Panc1 (cell line): ENCODE data around the gene CHTF8. TPM values are rescaled to one million over a fixed set of nuclear protein-coding genes. Genes with fewer than 3 reads are reported as not detected.

Source experiments
- ATAC-seq: fragments of 200-7000 bp; cut with Tn5 transposase; 2 replicates; pipeline ENCODE4 v1.9.1; 2020; ENCODE audit warnings: mild to moderate bottlenecking, moderate library complexity
- BruUV-seq: library from RNA; stranded (reverse); fragments of 400-500 nt; replicated peaks from 2 replicates; lab custom pipeline; 2021; lab: Mats Ljungman, UMichigan
- CTCF ChIA-PET: fragments of 300-600 bp; sonication (Branson Sonifier 250); formaldehyde crosslinking; loops from one replicate; lab custom pipeline; 2022; ENCODE audit warnings: antibody characterized with exemption; lab: Charles Lee
- POLR2A ChIA-PET: fragments of 300-600 bp; sonication (Branson Sonifier 250); formaldehyde crosslinking; loops from one replicate; lab custom pipeline; 2022; ENCODE audit warnings: antibody characterized with exemption; lab: Charles Lee
- DNase-seq: peaks from one replicate; pipeline ENCODE4 v3.0.0-alpha.2; 2010; ENCODE audit warnings: low read depth, low spot score
- H3K27ac ChIP-seq: 2 replicates; pipeline ENCODE4 v1.5.1; 2011; ENCODE audit warnings: mild to moderate bottlenecking, low read length, inconsistent platforms
- H3K27me3 ChIP-seq: fragments of 200-500 bp; sonication (Bioruptor generic); 2 replicates; pipeline ENCODE4 v1.6.0; 2014; ENCODE audit warnings: low read length, inconsistent platforms; ENCODE audit not compliant: control insufficient read depth, insufficient read depth
- H3K36me3 ChIP-seq: fragments of 200-500 bp; sonication (Bioruptor generic); 2 replicates; pipeline ENCODE4 v1.5.1; 2014; ENCODE audit warnings: inconsistent platforms, mild to moderate bottlenecking, low read length, moderate library complexity; ENCODE audit not compliant: control insufficient read depth, insufficient read depth
- H3K4me1 ChIP-seq: 2 replicates; pipeline ENCODE4 v1.5.1; 2011; ENCODE audit warnings: inconsistent platforms, mild to moderate bottlenecking, low read length, moderate library complexity; ENCODE audit not compliant: control insufficient read depth, insufficient read depth
- H3K4me3 ChIP-seq, 2 experiments: 2 replicates each; pipeline ENCODE4 v1.5.1; 2011 to 2012; ENCODE audit warnings: low read depth in 2 of 2, low read length in 2 of 2, mild to moderate bottlenecking in 2 of 2, inconsistent platforms in 1 of 2, moderate library complexity in 1 of 2
- H3K9me3 ChIP-seq: fragments of 200-500 bp; sonication (Bioruptor generic); 2 replicates; pipeline ENCODE4 v1.5.1; 2014; ENCODE audit warnings: low read depth, mild to moderate bottlenecking, inconsistent platforms, low read length, moderate library complexity; ENCODE audit not compliant: control insufficient read depth, insufficient read depth
- CTCF ChIP-seq: fragments of 450-650 bp; IDR thresholded peaks from 2 replicates; pipeline ENCODE4 v1.5.1; 2017; ENCODE audit warnings: mild to moderate bottlenecking
- POLR2AphosphoS5 ChIP-seq: IDR thresholded peaks from 2 replicates; pipeline ENCODE4 v1.6.1; 2012; ENCODE audit warnings: mild to moderate bottlenecking, low read depth, low read length, moderate library complexity
- REST ChIP-seq, 2 experiments: IDR thresholded peaks; 2 replicates each; pipeline ENCODE4 v1.6.1; 2011 to 2012; ENCODE audit warnings: low read depth in 2 of 2, control low read depth in 1 of 2, low read length in 1 of 2, mild to moderate bottlenecking in 1 of 2, moderate library complexity in 1 of 2; ENCODE audit not compliant: insufficient read depth in 1 of 2
- SIN3A ChIP-seq: IDR thresholded peaks from 2 replicates; pipeline ENCODE4 v1.6.1; 2012; ENCODE audit warnings: low read depth, mild to moderate bottlenecking, low read length, moderate library complexity, borderline replicate concordance; ENCODE audit not compliant: insufficient read depth
- TCF7L2 ChIP-seq: IDR thresholded peaks from 2 replicates; pipeline ENCODE4 v1.6.1; 2011; ENCODE audit warnings: mild to moderate bottlenecking, low read depth, low read length, inconsistent platforms
- in situ Hi-C: cut with HindIII; loops from 2 replicates; pipeline ENCODE4 v1.10.0; 2016; ENCODE audit warnings: low sequenced_read_pairs, low pct_unique_long_range_greater_than_20kb
- intact Hi-C: fragments of 100-400 bp; cut with micrococcal nuclease; formaldehyde crosslinking; loops from one replicate; pipeline ENCODE4 v1.10.0; 2022; ENCODE audit not compliant: unreplicated experiment
- total RNA-seq: library from RNA; stranded (reverse); gene quantifications from one replicate; pipeline ENCODE4 v1.2.1, GENCODE V29; 2021; ENCODE audit not compliant: unreplicated experiment

CHTF8 gene
- total RNA-seq, 1 experiment from 2014 or later, result 116 TPM

- TF ChIP-seq SIN3A, result no peak
- no peak for TF ChIP-seq CTCF
- TF ChIP-seq POLR2AphosphoS5, result no peak
- no peak for TF ChIP-seq TCF7L2
- no peak for TF ChIP-seq REST (IDR thresholded peaks at IDR 0.05; ENCODE audit: insufficient read depth in 1 of 2, low read depth in 2 of 2, low read length in 1 of 2)
- no peaks in the 10 kb centered on the region for H3K4me1 ChIP-seq
- in situ Hi-C loops, result no loop called here
- no TSS peak for BruUV-seq
- CTCF ChIA-PET, result interaction anchor here (0.7 kb wide), 1 partner anchor 40 kb away, joined by 3 read pairs; no protein-coding TSS in a partner anchor
- ATAC-seq (peak; percentile 42; the same call in 1 of the 2 replicates), DNase-seq (no peak)
- no peaks in the 10 kb centered on the region for H3K9me3 ChIP-seq
- no peaks in the 10 kb centered on the region for H3K27me3 ChIP-seq
- intact Hi-C loops, result no loop called here
- H3K4me3 ChIP-seq, result no peak overlapping the region
- POLR2A ChIA-PET, result no interaction called here
- peaks cover 4% of the 10 kb centered on the region for H3K36me3 ChIP-seq
- no peak overlapping the region for H3K27ac ChIP-seq
Observed at GRCh38 chr16:69166221-69166833, 33.9 kb upstream of the CHTF8 start.

- POLR2A ChIA-PET, result no interaction called here
- no peaks in the 10 kb centered on the region for H3K4me1 ChIP-seq
- CTCF ChIA-PET, result no interaction called here
- H3K9me3 ChIP-seq, result no peaks in the 10 kb centered on the region
- H3K27me3 ChIP-seq, result no peaks in the 10 kb centered on the region
- no peak for TF ChIP-seq REST (IDR thresholded peaks at IDR 0.05; ENCODE audit: insufficient read depth in 1 of 2, low read depth in 2 of 2, low read length in 1 of 2)
- no peak for TF ChIP-seq POLR2AphosphoS5
- no peak for TF ChIP-seq TCF7L2
- TF ChIP-seq CTCF, result no peak
- no peak for TF ChIP-seq SIN3A
- in situ Hi-C loops, result no loop called here
- H3K4me3 ChIP-seq, result no peak overlapping the region
- H3K36me3 ChIP-seq, result peaks cover 9% of the 10 kb centered on the region
- H3K27ac ChIP-seq, result no peak overlapping the region
- BruUV-seq, result no TSS peak
- intact Hi-C loops, result no loop called here
- ATAC-seq (no peak), DNase-seq (no peak)
Observed at GRCh38 chr16:69165584-69165983, 33.2 kb upstream of the CHTF8 start.
